Gastrocnemius medialis (tissue), 4 donors: Measurements from ENCODE around the gene TEX30.

Source experiments
- POLR2A ChIP-seq, 2 donors: fragments of 450-650 bp; IDR thresholded peaks; one replicate each; pipeline ENCODE4 v1.6.1; 2017; ENCODE audit warnings: antibody characterized with exemption in 2 of 2, mild to moderate bottlenecking in 2 of 2, moderate library complexity in 2 of 2
- TF ChIP-seq, protein P1 (sequence below), 5 experiments: fragments of 450-650 bp in 3 of 5; fragments of 200-600 bp in 2 of 5; sonication (generic) in 2 of 5; IDR thresholded peaks in 4 of 5; conservative IDR thresholded peaks in 1 of 5; 1 replicate in 4 of 5; 2 replicates in 1 of 5; pipeline ENCODE4 v1.5.1; 2016 to 2019; ENCODE audit warnings: antibody characterized with exemption in 5 of 5, mild to moderate bottlenecking in 3 of 5, moderate library complexity in 3 of 5

- TF ChIP-seq, protein P1, sequence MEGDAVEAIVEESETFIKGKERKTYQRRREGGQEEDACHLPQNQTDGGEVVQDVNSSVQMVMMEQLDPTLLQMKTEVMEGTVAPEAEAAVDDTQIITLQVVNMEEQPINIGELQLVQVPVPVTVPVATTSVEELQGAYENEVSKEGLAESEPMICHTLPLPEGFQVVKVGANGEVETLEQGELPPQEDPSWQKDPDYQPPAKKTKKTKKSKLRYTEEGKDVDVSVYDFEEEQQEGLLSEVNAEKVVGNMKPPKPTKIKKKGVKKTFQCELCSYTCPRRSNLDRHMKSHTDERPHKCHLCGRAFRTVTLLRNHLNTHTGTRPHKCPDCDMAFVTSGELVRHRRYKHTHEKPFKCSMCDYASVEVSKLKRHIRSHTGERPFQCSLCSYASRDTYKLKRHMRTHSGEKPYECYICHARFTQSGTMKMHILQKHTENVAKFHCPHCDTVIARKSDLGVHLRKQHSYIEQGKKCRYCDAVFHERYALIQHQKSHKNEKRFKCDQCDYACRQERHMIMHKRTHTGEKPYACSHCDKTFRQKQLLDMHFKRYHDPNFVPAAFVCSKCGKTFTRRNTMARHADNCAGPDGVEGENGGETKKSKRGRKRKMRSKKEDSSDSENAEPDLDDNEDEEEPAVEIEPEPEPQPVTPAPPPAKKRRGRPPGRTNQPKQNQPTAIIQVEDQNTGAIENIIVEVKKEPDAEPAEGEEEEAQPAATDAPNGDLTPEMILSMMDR (IDR thresholded peaks at IDR 0.05 in 4 of 5, conservative IDR thresholded peaks at IDR 0.05 in 1 of 5), result no peak
- no peak for TF ChIP-seq POLR2A (IDR thresholded peaks at IDR 0.05)
Observed at GRCh38 chr13:102814793-102815192, 41.2 kb upstream of the TEX30 start.
